ENCODE measurements around the gene CAMKV. TPM values are rescaled to one million over a fixed set of nuclear protein-coding genes. Genes with fewer than 3 reads are reported as not detected.

The CAMKV gene
- total RNA-seq, 4 donors from 2014 or later: not detected

GRCh38 chr3:49911611-49912010, 41.9 kb upstream of the CAMKV start:
- peaks cover 0 to 51% of the 10 kb centered on the region in 2 donors for H3K36me3 ChIP-seq
- H3K4me3 ChIP-seq: no peak overlapping the region
- ATAC-seq: no peak
- no CpG with 5 or more reads among the region's 15 CpGs for WGBS, 2 donors (ENCODE audit: low coverage in 1 of 2)
- no peaks in the 10 kb centered on the region for H3K27me3 ChIP-seq
- TF ChIP-seq POLR2A (IDR thresholded peaks at IDR 0.05) (no peak), CTCF (IDR thresholded peaks at IDR 0.05) (no peak), EP300 (IDR thresholded peaks at IDR 0.05) (no peak), POLR2AphosphoS5 (IDR thresholded peaks at IDR 0.05) (no peak)
- peaks cover 0 to 1% (median 0%) of the 10 kb centered on the region in 3 donors for H3K4me1 ChIP-seq
- H3K27ac ChIP-seq: no peak overlapping the region
- no peaks in the 10 kb centered on the region for H3K9me3 ChIP-seq

GRCh38 chr3:49911124-49911420, 41.4 kb upstream of the CAMKV start:
- peaks cover 0 to 7% (median 3%) of the 10 kb centered on the region in 3 donors for H3K4me1 ChIP-seq
- H3K9me3 ChIP-seq: no peaks in the 10 kb centered on the region
- H3K36me3 ChIP-seq: peaks cover 0 to 51% of the 10 kb centered on the region in 2 donors
- TF ChIP-seq POLR2A (IDR thresholded peaks at IDR 0.05) (no peak), EP300 (IDR thresholded peaks at IDR 0.05) (no peak), CTCF (IDR thresholded peaks at IDR 0.05) (no peak), POLR2AphosphoS5 (IDR thresholded peaks at IDR 0.05) (no peak)
- no peak for ATAC-seq
- H3K27me3 ChIP-seq: no peaks in the 10 kb centered on the region
- H3K27ac ChIP-seq: no peak overlapping the region
- WGBS, 2 donors (ENCODE audit: low coverage in 1 of 2): 100% methylated on average over 2 of the region's 2 CpGs; no CpG with 5 or more reads in 1 of the 2 donors
- H3K4me3 ChIP-seq: no peak overlapping the region

GRCh38 chr3:49910409-49911123, 40.9 kb upstream of the CAMKV start:
- 80 to 86% methylated on average over 2 to 16 of the region's 48 CpGs for WGBS, 2 donors (ENCODE audit: low coverage in 1 of 2)
- Histone ChIP-seq H3K27me3 (no peaks in the 10 kb centered on the region), H3K4me3 (no peak overlapping the region), H3K27ac (no peak overlapping the region), H3K4me1 (peaks cover 0 to 12% (median 3%) of the 10 kb centered on the region in 3 donors), H3K9me3 (no peaks in the 10 kb centered on the region), H3K36me3 (peaks cover 0 to 51% of the 10 kb centered on the region in 2 donors)
- no peak for ATAC-seq
- TF ChIP-seq POLR2AphosphoS5 (IDR thresholded peaks at IDR 0.05) (no peak), CTCF (IDR thresholded peaks at IDR 0.05) (no peak), POLR2A (IDR thresholded peaks at IDR 0.05) (no peak), EP300 (IDR thresholded peaks at IDR 0.05) (no peak)

DNA sequence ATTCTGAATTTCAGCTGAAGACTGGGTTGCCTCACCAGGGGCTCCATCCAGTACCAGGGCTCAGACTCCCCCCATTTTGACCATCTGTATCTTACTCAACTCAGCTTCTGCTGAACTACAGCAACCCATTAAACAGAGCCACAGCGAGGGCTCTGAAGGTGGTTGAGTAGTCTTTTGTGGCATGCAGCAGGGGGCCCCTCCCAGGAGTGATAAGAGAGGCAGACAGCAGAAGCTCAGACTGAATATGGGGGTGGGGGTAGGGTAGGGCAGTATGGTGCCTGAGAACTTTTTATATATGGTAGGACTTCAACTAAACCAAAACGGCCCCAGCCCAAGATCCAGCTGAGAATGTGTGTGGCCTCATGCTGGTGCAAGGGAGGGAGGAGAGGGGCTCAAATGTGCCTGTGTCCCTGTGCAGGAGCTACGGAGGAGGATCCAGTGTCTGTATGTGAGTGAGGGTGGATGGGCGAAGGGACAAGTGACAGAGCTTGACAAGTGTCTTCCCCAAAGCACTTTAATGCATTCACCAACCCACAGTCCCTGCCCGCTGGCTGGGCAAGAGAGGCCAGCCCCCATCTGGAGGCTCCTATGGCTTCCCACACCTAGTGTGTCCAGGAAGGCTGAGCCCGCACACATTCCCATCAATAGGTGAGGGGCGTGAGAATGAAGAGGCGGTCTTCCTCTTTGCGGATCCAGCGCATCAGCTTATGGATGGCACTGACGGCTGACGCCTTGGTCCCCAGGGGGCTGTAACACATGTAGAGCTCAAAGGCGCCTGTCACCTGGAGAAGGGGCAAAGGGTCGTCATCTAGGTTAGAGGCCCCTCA, 38.9 kb upstream of the CAMKV start:
- TF ChIP-seq POLR2AphosphoS5 (IDR thresholded peaks at IDR 0.05): no peak
- TF ChIP-seq EP300 (IDR thresholded peaks at IDR 0.05): no peak
- no peak for TF ChIP-seq POLR2A (IDR thresholded peaks at IDR 0.05)
- TF ChIP-seq CTCF (IDR thresholded peaks at IDR 0.05): no peak
- Histone ChIP-seq H3K36me3 (peaks cover 0 to 51% of the 10 kb centered on the region in 2 donors), H3K27me3 (no peaks in the 10 kb centered on the region), H3K27ac (no peak overlapping the region), H3K9me3 (no peaks in the 10 kb centered on the region), H3K4me1 (peaks cover 0 to 30% (median 11%) of the 10 kb centered on the region in 3 donors), H3K4me3 (no peak overlapping the region)
- WGBS, 2 donors (ENCODE audit: low coverage in 1 of 2): 72% methylated on average over 5 of the region's 14 CpGs; no CpG with 5 or more reads in 1 of the 2 donors
- ATAC-seq: no peak
